ENCODE results near the gene EXD3. TPM values are rescaled to one million over a fixed set of nuclear protein-coding genes. Genes with fewer than 3 reads are reported as not detected.
"Not testable (repeated sequence)": the region's sequence is repeated elsewhere in the genome, so short reads cannot be mapped to it uniquely, and the experiment has no call there.

EXD3 gene
- total RNA-seq, 2 experiments from 2014 or later, result 6.7 to 7.1 TPM

- H3K4me3 Mint-ChIP-seq; ATAC-seq; H3K27ac Mint-ChIP-seq; DNase-seq; H3K27me3 Mint-ChIP-seq; POLR2A ChIA-PET; H3K4me1 Mint-ChIP-seq; H3K9me3 Mint-ChIP-seq (ENCODE audit: low read depth); CTCF ChIA-PET; H3K36me3 Mint-ChIP-seq (ENCODE audit: low read depth): not testable (repeated sequence)
- intact Hi-C loops (cut with DNase I, micrococcal nuclease), result loop anchor here in 1 of 2 experiments (5.0 kb wide), 1 partner anchor 532 kb away; no protein-coding TSS in a partner anchor
These were observed 83.0 kb downstream of the EXD3 start for GRCh38 chr9:137339908-137340462.

- CTCF ChIA-PET, result no interaction called here
- H3K27me3 Mint-ChIP-seq, result no peaks in the 10 kb centered on the region
- POLR2A ChIA-PET, result no interaction called here
These were observed 83.7 kb downstream of the EXD3 start for GRCh38 chr9:137339045-137339907.

GRCh38 chr9:137336735-137337134 is 86.2 kb downstream of the EXD3 start:
- peaks cover 7% of the 10 kb centered on the region for H3K9me3 Mint-ChIP-seq (ENCODE audit: low read depth)
- intact Hi-C loops (cut with DNase I, micrococcal nuclease), result no loop called here
- ChIA-PET CTCF (no interaction called here), POLR2A (no interaction called here)
- H3K4me3 Mint-ChIP-seq, result no peak overlapping the region
- H3K4me1 Mint-ChIP-seq, result peaks cover 4% of the 10 kb centered on the region
- no peak overlapping the region for H3K27ac Mint-ChIP-seq
- H3K36me3 Mint-ChIP-seq (ENCODE audit: low read depth), result peaks cover 2% of the 10 kb centered on the region
- DNase-seq, result no peak
- no peak for ATAC-seq
- no peaks in the 10 kb centered on the region for H3K27me3 Mint-ChIP-seq

More at GRCh38 chr9:137339045-137339907, 83.7 kb downstream of the EXD3 start:
- peaks cover 4% of the 10 kb centered on the region for H3K4me1 Mint-ChIP-seq
- DNase-seq, result no peak
- peaks cover 7% of the 10 kb centered on the region for H3K9me3 Mint-ChIP-seq (ENCODE audit: low read depth)
- no peak overlapping the region for H3K27ac Mint-ChIP-seq
- H3K4me3 Mint-ChIP-seq, result no peak overlapping the region
- intact Hi-C loops (cut with DNase I, micrococcal nuclease), result no loop called here
- peaks cover 2% of the 10 kb centered on the region for H3K36me3 Mint-ChIP-seq (ENCODE audit: low read depth)
- ATAC-seq, result no peak

GRCh38 chr9:137333016-137333671 is 89.8 kb downstream of the EXD3 start:
- intact Hi-C loops (cut with DNase I, micrococcal nuclease), result no loop called here
- Mint-ChIP-seq H3K4me1 (no peaks in the 10 kb centered on the region), H3K4me3 (no peak overlapping the region), H3K27me3 (no peaks in the 10 kb centered on the region), H3K9me3 (ENCODE audit: low read depth) (peaks cover 9% of the 10 kb centered on the region), H3K27ac (no peak overlapping the region), H3K36me3 (ENCODE audit: low read depth) (peaks cover 5% of the 10 kb centered on the region)
- ATAC-seq (no peak), DNase-seq (no peak)
- ChIA-PET POLR2A (no interaction called here), CTCF (no interaction called here)

- intact Hi-C loops (cut with DNase I, micrococcal nuclease), result no loop called here
- H3K36me3 Mint-ChIP-seq (ENCODE audit: low read depth), result peaks cover 6% of the 10 kb centered on the region
- H3K9me3 Mint-ChIP-seq (ENCODE audit: low read depth), result peaks cover 8% of the 10 kb centered on the region
- no peak overlapping the region for H3K27ac Mint-ChIP-seq
- H3K4me1 Mint-ChIP-seq, result peaks cover 2% of the 10 kb centered on the region
- no peaks in the 10 kb centered on the region for H3K27me3 Mint-ChIP-seq
- DNase-seq (no peak), ATAC-seq (no peak)
- no peak overlapping the region for H3K4me3 Mint-ChIP-seq
- ChIA-PET POLR2A (no interaction called here), CTCF (no interaction called here)
These were observed 91.0 kb downstream of the EXD3 start for GRCh38 chr9:137331929-137332328.

- DNase-seq, result no peak
- ChIA-PET CTCF (interaction anchor here (0.6 kb wide), 1 partner anchor 46 kb away, joined by 3 read pairs; no protein-coding TSS in a partner anchor), POLR2A (no interaction called here)
- Mint-ChIP-seq H3K36me3 (ENCODE audit: low read depth) (peaks cover 8% of the 10 kb centered on the region), H3K4me1 (peaks cover 9% of the 10 kb centered on the region), H3K9me3 (ENCODE audit: low read depth) (peaks cover 6% of the 10 kb centered on the region), H3K27ac (no peak overlapping the region), H3K4me3 (no peak overlapping the region), H3K27me3 (peaks cover 7% of the 10 kb centered on the region)
- intact Hi-C loops (cut with DNase I, micrococcal nuclease), result no loop called here
- no peak for ATAC-seq
These were observed 92.3 kb downstream of the EXD3 start for GRCh38 chr9:137330689-137331088.

GRCh38 chr9:137329590-137329989 is 93.4 kb downstream of the EXD3 start:
- POLR2A ChIA-PET; H3K4me1 Mint-ChIP-seq; H3K4me3 Mint-ChIP-seq; DNase-seq; H3K27ac Mint-ChIP-seq; CTCF ChIA-PET; H3K9me3 Mint-ChIP-seq (ENCODE audit: low read depth); ATAC-seq; H3K36me3 Mint-ChIP-seq (ENCODE audit: low read depth): not testable (repeated sequence)
- intact Hi-C loops (cut with DNase I, micrococcal nuclease), result loop anchor here in 1 of 2 experiments (5.0 kb wide), 1 partner anchor 68 kb away; no protein-coding TSS in a partner anchor
- peaks cover 10% of the 10 kb centered on the region for H3K27me3 Mint-ChIP-seq

- peaks cover 10% of the 10 kb centered on the region for H3K27me3 Mint-ChIP-seq
- CTCF ChIA-PET; H3K4me1 Mint-ChIP-seq; DNase-seq; H3K9me3 Mint-ChIP-seq (ENCODE audit: low read depth); H3K36me3 Mint-ChIP-seq (ENCODE audit: low read depth); ATAC-seq; POLR2A ChIA-PET: not testable (repeated sequence)
- intact Hi-C loops (cut with DNase I, micrococcal nuclease), result loop anchor here in 1 of 2 experiments (2.0 to 5.0 kb wide), 2 partner anchors 25 to 69 kb away; partner anchors contain the start of gene NRARP
- H3K27ac Mint-ChIP-seq, result peak overlapping the region; percentile 67
- peak overlapping the region; percentile 14 for H3K4me3 Mint-ChIP-seq
These were observed 95.1 kb downstream of the EXD3 start for GRCh38 chr9:137327641-137328550.

GRCh38 chr9:137326445-137327065 is 96.4 kb downstream of the EXD3 start:
- ATAC-seq, result peak; percentile 79
- CTCF ChIA-PET, result no interaction called here

GRCh38 chr9:137325799-137326198 is 97.2 kb downstream of the EXD3 start:
- peaks cover 5% of the 10 kb centered on the region for H3K36me3 Mint-ChIP-seq (ENCODE audit: low read depth)
- H3K4me1 Mint-ChIP-seq, result peaks cover 9% of the 10 kb centered on the region
- CTCF ChIA-PET, result no interaction called here

More at GRCh38 chr9:137326445-137327065, 96.4 kb downstream of the EXD3 start:
- peaks cover 5% of the 10 kb centered on the region for H3K36me3 Mint-ChIP-seq (ENCODE audit: low read depth)
- H3K4me1 Mint-ChIP-seq, result peaks cover 9% of the 10 kb centered on the region
- peak overlapping the region; percentile 24 for H3K4me3 Mint-ChIP-seq
- intact Hi-C loops (cut with DNase I, micrococcal nuclease), result loop anchor here in 1 of 2 experiments (2.0 to 5.0 kb wide), 2 partner anchors 24 to 71 kb away; partner anchors contain the start of gene NRARP
- DNase-seq, result no peak
- peak overlapping the region; percentile 44 for H3K27ac Mint-ChIP-seq
- peaks cover 6% of the 10 kb centered on the region for H3K9me3 Mint-ChIP-seq (ENCODE audit: low read depth)
- H3K27me3 Mint-ChIP-seq, result peaks cover 10% of the 10 kb centered on the region
- POLR2A ChIA-PET, result interaction anchor here (0.7 kb wide), 1 partner anchor 188 kb away, joined by 4 read pairs; no protein-coding TSS in a partner anchor

More at GRCh38 chr9:137325799-137326198, 97.2 kb downstream of the EXD3 start:
- POLR2A ChIA-PET, result no interaction called here
- H3K9me3 Mint-ChIP-seq (ENCODE audit: low read depth), result peaks cover 6% of the 10 kb centered on the region
- intact Hi-C loops (cut with DNase I, micrococcal nuclease), result loop anchor here in 1 of 2 experiments (2.0 to 5.0 kb wide), 2 partner anchors 23 to 72 kb away; partner anchors contain the start of gene NRARP
- no peak overlapping the region for H3K27ac Mint-ChIP-seq
- DNase-seq (no peak), ATAC-seq (no peak)
- no peak overlapping the region for H3K4me3 Mint-ChIP-seq
- peaks cover 10% of the 10 kb centered on the region for H3K27me3 Mint-ChIP-seq

Data from activated CD4-positive, alpha-beta T cell treated with anti-CD3 and anti-CD28 coated beads for 36 hours (primary cell).